ENCODE results near the gene PIP4P1. TPM values are rescaled to one million over a fixed set of nuclear protein-coding genes. Genes with fewer than 3 reads are reported as not detected.
A peak's percentile ranks its signal among the peaks of the same experiment; 100 is the strongest.

The PIP4P1 gene
- total and polyA plus RNA-seq, 10 of the 15 experiments (the other 5 are each of a cell fraction or from before 2014, with no cell fraction given) = 19.1 to 47.4 (median 39.7) TPM

DNA sequence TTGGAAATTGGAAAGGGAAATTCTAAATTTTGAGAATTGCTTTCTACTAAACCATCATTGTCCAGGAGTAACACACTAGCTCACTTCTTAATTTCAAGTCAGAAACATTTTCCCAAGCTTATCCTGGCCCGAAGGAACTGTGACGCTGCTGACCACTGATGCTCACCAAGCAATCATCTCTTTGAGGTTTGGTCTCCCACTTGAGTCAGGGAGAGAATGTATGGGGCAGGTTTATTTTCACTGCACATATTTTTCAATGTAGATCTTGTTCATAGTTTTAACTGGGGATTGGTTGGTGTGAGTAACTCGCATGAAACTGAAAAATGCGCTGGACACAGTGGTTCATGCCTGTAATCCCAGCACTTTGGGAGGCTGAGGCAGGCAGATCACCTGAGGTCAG is 31.3 kb upstream of the PIP4P1 start:
- ChIA-PET SMC1A (ENCODE audit: uncharacterized antibody, unreplicated experiment) (interaction anchor here (0.8 to 8.1 kb wide), 11 partner anchors 11 to 288 kb away, joined by 3 to 49 read pairs (median 6); partner anchors contain the start of genes APEX1, OSGEP, PIP4P1 and RNASE6), RAD21 (ENCODE audit: unreplicated experiment) (interaction anchor here (0.9 to 3.0 kb wide), 7 partner anchors 26 to 192 kb away, joined by 3 to 21 read pairs (median 5); partner anchors contain the start of genes PIP4P1 and RNASE4), POLR2A (interaction anchor here (1.2 to 1.7 kb wide), 4 partner anchors 11 to 159 kb away, joined by 3 to 10 read pairs (median 6); partner anchors contain the start of genes APEX1 and PNP), CTCF (interaction anchor here (0.7 to 2.5 kb wide), 8 partner anchors 11 to 191 kb away, joined by 3 to 20 read pairs (median 6); partner anchors contain the start of gene PIP4P1)
- peaks cover 35% of the 10 kb centered on the region for H3K4me1 ChIP-seq (ENCODE audit: control insufficient read depth, insufficient read depth, low read length)
- WGBS (ENCODE audit: insufficient coverage, insufficient replicate concordance, low lambda C conversion rate, missing lambda C conversion rate) = 97% methylated on average over 4 of the region's 4 CpGs
- H3K4me2 ChIP-seq (ENCODE audit: control insufficient read depth, insufficient read depth) = peak overlapping the region; percentile 15; the same call in 1 of the 2 replicates
- FAIRE-seq (no peak), ATAC-seq (no peak), DNase-seq (ENCODE audit: low read depth, low spot score) (no peak)
- H3K9me3 ChIP-seq (replicated peaks; ENCODE audit: control insufficient read depth, insufficient read depth, low read length) = no peaks in the 10 kb centered on the region; the same call in 2 of the 3 replicates
- H2AFZ ChIP-seq (ENCODE audit: control insufficient read depth, low read depth, low read length) = no peak overlapping the region
- no peaks in the 10 kb centered on the region for H4K20me1 ChIP-seq (ENCODE audit: control insufficient read depth, insufficient read depth)
- in situ Hi-C loops (cut with MboI) (no loop called here), intact Hi-C loops (cut with micrococcal nuclease; ENCODE audit: unreplicated experiment) (loop anchor here (5.0 kb wide), 1 partner anchor 40 kb away; no protein-coding TSS in a partner anchor)
- H3K27ac ChIP-seq (ENCODE audit: control insufficient read depth, insufficient read depth) = peak overlapping the region; percentile 77
- no peaks in the 10 kb centered on the region for H3K27me3 ChIP-seq (replicated peaks in 1 of 2; ENCODE audit: control insufficient read depth in 2 of 2, insufficient read depth in 2 of 2, low read length in 1 of 2)
- no peaks in the 10 kb centered on the region for H3K36me3 ChIP-seq (ENCODE audit: control insufficient read depth in 2 of 2, insufficient read depth in 2 of 2, low read length in 1 of 2)
- no peak overlapping the region for H3K4me3 ChIP-seq
- H3K9ac ChIP-seq (ENCODE audit: control insufficient read depth, insufficient read depth, low read length) = no peak overlapping the region
- TF ChIP-seq FOXK2 (IDR thresholded peaks at IDR 0.05) (no peak), YY1 (IDR thresholded peaks at IDR 0.05; ENCODE audit: low read depth, low read length) (no peak), MXI1 (IDR thresholded peaks at IDR 0.05; ENCODE audit: low read depth, low read length) (no peak), WRNIP1 (IDR thresholded peaks at IDR 0.05; ENCODE audit: borderline replicate concordance, low read depth, low read length) (no peak), JUND (IDR thresholded peaks at IDR 0.05; ENCODE audit: low read depth, low read length) (no peak), ZNF207 (IDR thresholded peaks at IDR 0.05; ENCODE audit: borderline replicate concordance) (no peak), CEBPZ (IDR thresholded peaks at IDR 0.05; ENCODE audit: low read depth, low read length) (no peak)
- H3K79me2 ChIP-seq (ENCODE audit: control insufficient read depth, insufficient read depth, low read length) = no peaks in the 10 kb centered on the region
- BruUV-seq (replicated peaks) = no TSS peak
